Sigmoid colon (tissue), 3 donors: ENCODE data around the gene MAP1LC3B2.

Experiments used
- POLR2A ChIP-seq, 2 donors: fragments of 450-650 bp; IDR thresholded peaks; one replicate each; pipeline ENCODE4 v1.6.1; 2016; ENCODE audit warnings: antibody characterized with exemption in 2 of 2, mild to moderate bottlenecking in 2 of 2, moderate library complexity in 2 of 2
- TF ChIP-seq, protein P1 (sequence below), 4 experiments: fragments of 450-650 bp in 3 of 4; fragments of 200-600 bp in 1 of 4; IDR thresholded peaks; one replicate each; pipeline ENCODE4 v1.5.1; 2016 to 2019; ENCODE audit warnings: antibody characterized with exemption in 4 of 4, mild to moderate bottlenecking in 3 of 4, moderate library complexity in 2 of 4

DNA sequence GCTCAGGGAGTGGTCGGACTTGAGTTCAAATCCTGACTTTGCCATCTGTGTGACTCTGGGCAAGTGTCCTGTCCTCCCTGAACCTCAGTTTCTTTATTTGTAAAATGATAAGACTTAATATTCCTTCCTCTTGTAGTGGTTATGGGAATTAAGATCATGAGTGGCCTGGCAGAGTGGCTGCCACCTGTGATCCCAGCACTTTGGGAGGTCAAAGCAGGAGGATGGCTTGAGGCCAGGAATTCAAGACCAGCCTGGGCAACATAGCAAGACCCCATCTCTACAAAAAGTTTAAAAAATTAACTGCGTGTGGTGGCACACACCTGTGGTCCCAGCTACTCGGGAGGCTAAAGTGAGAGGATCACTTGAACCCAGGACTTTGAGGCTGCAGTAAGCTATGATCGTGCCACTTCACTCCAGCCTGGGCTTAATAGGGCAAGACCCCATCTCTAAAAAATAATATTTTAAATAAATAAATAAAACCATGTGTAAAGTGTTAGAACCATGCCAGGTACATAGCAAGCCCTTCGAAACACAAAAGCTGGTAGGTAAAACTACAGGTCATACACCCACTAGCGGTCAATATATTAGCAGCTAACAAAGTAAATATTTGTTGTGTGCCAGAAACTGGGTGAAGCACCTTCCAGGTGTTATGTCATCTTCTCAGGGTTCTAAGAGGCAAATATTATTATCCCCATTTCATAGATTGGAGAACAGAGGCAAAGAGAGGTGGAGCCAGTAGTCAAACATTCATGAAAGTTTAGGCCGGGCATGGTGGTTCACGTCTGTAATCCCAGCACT lies 17.4 kb upstream of the MAP1LC3B2 start:
- TF ChIP-seq, protein P1, sequence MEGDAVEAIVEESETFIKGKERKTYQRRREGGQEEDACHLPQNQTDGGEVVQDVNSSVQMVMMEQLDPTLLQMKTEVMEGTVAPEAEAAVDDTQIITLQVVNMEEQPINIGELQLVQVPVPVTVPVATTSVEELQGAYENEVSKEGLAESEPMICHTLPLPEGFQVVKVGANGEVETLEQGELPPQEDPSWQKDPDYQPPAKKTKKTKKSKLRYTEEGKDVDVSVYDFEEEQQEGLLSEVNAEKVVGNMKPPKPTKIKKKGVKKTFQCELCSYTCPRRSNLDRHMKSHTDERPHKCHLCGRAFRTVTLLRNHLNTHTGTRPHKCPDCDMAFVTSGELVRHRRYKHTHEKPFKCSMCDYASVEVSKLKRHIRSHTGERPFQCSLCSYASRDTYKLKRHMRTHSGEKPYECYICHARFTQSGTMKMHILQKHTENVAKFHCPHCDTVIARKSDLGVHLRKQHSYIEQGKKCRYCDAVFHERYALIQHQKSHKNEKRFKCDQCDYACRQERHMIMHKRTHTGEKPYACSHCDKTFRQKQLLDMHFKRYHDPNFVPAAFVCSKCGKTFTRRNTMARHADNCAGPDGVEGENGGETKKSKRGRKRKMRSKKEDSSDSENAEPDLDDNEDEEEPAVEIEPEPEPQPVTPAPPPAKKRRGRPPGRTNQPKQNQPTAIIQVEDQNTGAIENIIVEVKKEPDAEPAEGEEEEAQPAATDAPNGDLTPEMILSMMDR (IDR thresholded peaks at IDR 0.05), result no peak
- no peak for TF ChIP-seq POLR2A (IDR thresholded peaks at IDR 0.05)
